Panc1 (cell line): ENCODE results near the gene GNG7. TPM values are rescaled to one million over a fixed set of nuclear protein-coding genes. Genes with fewer than 3 reads are reported as not detected.

Experiments used
- ATAC-seq: fragments of 200-7000 bp; cut with Tn5 transposase; 2 replicates; pipeline ENCODE4 v1.9.1; 2020; ENCODE audit warnings: mild to moderate bottlenecking, moderate library complexity
- BruUV-seq: library from RNA; stranded (reverse); fragments of 400-500 nt; replicated peaks from 2 replicates; lab custom pipeline; 2021; lab: Mats Ljungman, UMichigan
- CTCF ChIA-PET: fragments of 300-600 bp; sonication (Branson Sonifier 250); formaldehyde crosslinking; loops from one replicate; lab custom pipeline; 2022; ENCODE audit warnings: antibody characterized with exemption; lab: Charles Lee
- POLR2A ChIA-PET: fragments of 300-600 bp; sonication (Branson Sonifier 250); formaldehyde crosslinking; loops from one replicate; lab custom pipeline; 2022; ENCODE audit warnings: antibody characterized with exemption; lab: Charles Lee
- DNase-seq: peaks from one replicate; pipeline ENCODE4 v3.0.0-alpha.2; 2010; ENCODE audit warnings: low read depth, low spot score
- H3K27ac ChIP-seq: 2 replicates; pipeline ENCODE4 v1.5.1; 2011; ENCODE audit warnings: mild to moderate bottlenecking, low read length, inconsistent platforms
- H3K27me3 ChIP-seq: fragments of 200-500 bp; sonication (Bioruptor generic); 2 replicates; pipeline ENCODE4 v1.6.0; 2014; ENCODE audit warnings: low read length, inconsistent platforms; ENCODE audit not compliant: control insufficient read depth, insufficient read depth
- H3K36me3 ChIP-seq: fragments of 200-500 bp; sonication (Bioruptor generic); 2 replicates; pipeline ENCODE4 v1.5.1; 2014; ENCODE audit warnings: inconsistent platforms, mild to moderate bottlenecking, low read length, moderate library complexity; ENCODE audit not compliant: control insufficient read depth, insufficient read depth
- H3K4me1 ChIP-seq: 2 replicates; pipeline ENCODE4 v1.5.1; 2011; ENCODE audit warnings: inconsistent platforms, mild to moderate bottlenecking, low read length, moderate library complexity; ENCODE audit not compliant: control insufficient read depth, insufficient read depth
- H3K4me3 ChIP-seq, 2 experiments: 2 replicates each; pipeline ENCODE4 v1.5.1; 2011 to 2012; ENCODE audit warnings: low read depth in 2 of 2, low read length in 2 of 2, mild to moderate bottlenecking in 2 of 2, inconsistent platforms in 1 of 2, moderate library complexity in 1 of 2
- H3K9me3 ChIP-seq: fragments of 200-500 bp; sonication (Bioruptor generic); 2 replicates; pipeline ENCODE4 v1.5.1; 2014; ENCODE audit warnings: low read depth, mild to moderate bottlenecking, inconsistent platforms, low read length, moderate library complexity; ENCODE audit not compliant: control insufficient read depth, insufficient read depth
- CTCF ChIP-seq: fragments of 450-650 bp; IDR thresholded peaks from 2 replicates; pipeline ENCODE4 v1.5.1; 2017; ENCODE audit warnings: mild to moderate bottlenecking
- POLR2AphosphoS5 ChIP-seq: IDR thresholded peaks from 2 replicates; pipeline ENCODE4 v1.6.1; 2012; ENCODE audit warnings: mild to moderate bottlenecking, low read depth, low read length, moderate library complexity
- REST ChIP-seq, 2 experiments: IDR thresholded peaks; 2 replicates each; pipeline ENCODE4 v1.6.1; 2011 to 2012; ENCODE audit warnings: low read depth in 2 of 2, control low read depth in 1 of 2, low read length in 1 of 2, mild to moderate bottlenecking in 1 of 2, moderate library complexity in 1 of 2; ENCODE audit not compliant: insufficient read depth in 1 of 2
- SIN3A ChIP-seq: IDR thresholded peaks from 2 replicates; pipeline ENCODE4 v1.6.1; 2012; ENCODE audit warnings: low read depth, mild to moderate bottlenecking, low read length, moderate library complexity, borderline replicate concordance; ENCODE audit not compliant: insufficient read depth
- TCF7L2 ChIP-seq: IDR thresholded peaks from 2 replicates; pipeline ENCODE4 v1.6.1; 2011; ENCODE audit warnings: mild to moderate bottlenecking, low read depth, low read length, inconsistent platforms
- in situ Hi-C: cut with HindIII; loops from 2 replicates; pipeline ENCODE4 v1.10.0; 2016; ENCODE audit warnings: low sequenced_read_pairs, low pct_unique_long_range_greater_than_20kb
- intact Hi-C: fragments of 100-400 bp; cut with micrococcal nuclease; formaldehyde crosslinking; loops from one replicate; pipeline ENCODE4 v1.10.0; 2022; ENCODE audit not compliant: unreplicated experiment
- total RNA-seq: library from RNA; stranded (reverse); gene quantifications from one replicate; pipeline ENCODE4 v1.2.1, GENCODE V29; 2021; ENCODE audit not compliant: unreplicated experiment

The GNG7 gene
- total RNA-seq, 1 experiment from 2014 or later = 0.74 TPM

- Histone ChIP-seq H3K4me1 (peaks cover 24% of the 10 kb centered on the region), H3K9me3 (no peaks in the 10 kb centered on the region), H3K27me3 (no peaks in the 10 kb centered on the region), H3K27ac (peak overlapping the region; percentile 68), H3K4me3 (no peak overlapping the region), H3K36me3 (no peaks in the 10 kb centered on the region)
- in situ Hi-C loops (no loop called here), intact Hi-C loops (no loop called here)
- no TSS peak for BruUV-seq
- ChIA-PET CTCF (interaction anchor here (0.5 to 0.7 kb wide), 2 partner anchors 107 to 116 kb away, joined by 4 read pairs; no protein-coding TSS in a partner anchor), POLR2A (no interaction called here)
- TF ChIP-seq TCF7L2 (no peak), SIN3A (no peak), CTCF (no peak), REST (IDR thresholded peaks at IDR 0.05; ENCODE audit: insufficient read depth in 1 of 2, low read depth in 2 of 2, low read length in 1 of 2) (no peak), POLR2AphosphoS5 (no peak)
- ATAC-seq (peak; percentile 63; the same call in 1 of the 2 replicates), DNase-seq (no peak)
Measured at GRCh38 chr19:2618611-2619010, 83.9 kb downstream of the GNG7 start.

- no peaks in the 10 kb centered on the region for H3K36me3 ChIP-seq
- no peaks in the 10 kb centered on the region for H3K9me3 ChIP-seq
- H3K27ac ChIP-seq = peak overlapping the region; percentile 19
- in situ Hi-C loops = no loop called here
- ChIA-PET POLR2A (no interaction called here), CTCF (no interaction called here)
- H3K4me3 ChIP-seq = no peak overlapping the region
- no peaks in the 10 kb centered on the region for H3K27me3 ChIP-seq
- peaks cover 33% of the 10 kb centered on the region for H3K4me1 ChIP-seq
- TF ChIP-seq REST (IDR thresholded peaks at IDR 0.05; ENCODE audit: insufficient read depth in 1 of 2, low read depth in 2 of 2, low read length in 1 of 2) (no peak), TCF7L2 (no peak), SIN3A (no peak), CTCF (no peak), POLR2AphosphoS5 (no peak)
- ATAC-seq = no peak
- no peak for DNase-seq
- BruUV-seq = no TSS peak
- intact Hi-C loops = no loop called here
Measured at GRCh38 chr19:2617393-2618165, 84.9 kb downstream of the GNG7 start.
